CD4-positive, alpha-beta T cell (primary cell): ENCODE results near the gene DEFB119. TPM values are rescaled to one million over a fixed set of nuclear protein-coding genes. Genes with fewer than 3 reads are reported as not detected.

Source experiments
- ATAC-seq: fragments of 200-7000 bp; cut with Tn5 transposase; one replicate; pipeline ENCODE4 v1.10.0; 2022; ENCODE audit warnings: mild to moderate bottlenecking; ENCODE audit not compliant: poor library complexity
- CTCF ChIA-PET: fragments of 350-600 bp; sonication (Branson Sonifier 250); formaldehyde crosslinking; loops from one replicate; lab custom pipeline; 2021; ENCODE audit warnings: antibody characterized with exemption, inconsistent platforms; lab: Charles Lee
- POLR2A ChIA-PET: fragments of 350-600 bp; sonication (Branson Sonifier 250); formaldehyde crosslinking; loops from one replicate; lab custom pipeline; 2021; ENCODE audit warnings: antibody characterized with exemption, inconsistent platforms; lab: Charles Lee
- DNase-seq, 14 experiments: peaks; one replicate each; pipeline ENCODE4 v3.0.0-alpha.2; 2013 to 2020; ENCODE audit warnings: mixed read lengths in 2 of 14
- H3K27ac ChIP-seq, 2 donors: one replicate each; pipeline versions ENCODE4 v1.5.1 to v1.7.0; 2013; ENCODE audit warnings: low read length in 2 of 2, low read depth in 1 of 2, mild to moderate bottlenecking in 1 of 2
- H3K27me3 ChIP-seq, 2 experiments: 1 replicate in 1 of 2; 2 replicates in 1 of 2; pipeline versions ENCODE4 v1.6.1 to v1.7.0; 2013; ENCODE audit warnings: low read length in 2 of 2, control low read depth in 1 of 2, mild to moderate bottlenecking in 1 of 2, moderate library complexity in 1 of 2; ENCODE audit not compliant: insufficient read depth in 2 of 2, control insufficient read depth in 1 of 2
- H3K36me3 ChIP-seq: one replicate; pipeline ENCODE4 v1.6.1; 2013; ENCODE audit warnings: low read length, control low read depth; ENCODE audit not compliant: insufficient read depth
- H3K4me1 ChIP-seq: one replicate; pipeline ENCODE4 v1.6.1; 2013; ENCODE audit warnings: low read length, control low read depth; ENCODE audit not compliant: insufficient read depth
- H3K4me3 ChIP-seq: one replicate; pipeline ENCODE4 v1.5.1; 2013; ENCODE audit warnings: mild to moderate bottlenecking, low read length, moderate library complexity
- H3K9me3 ChIP-seq, 2 experiments: 1 replicate in 1 of 2; 2 replicates in 1 of 2; pipeline versions ENCODE4 v1.6.1 to v1.7.0; 2013; ENCODE audit warnings: low read length in 2 of 2, mild to moderate bottlenecking in 2 of 2, control low read depth in 1 of 2, moderate library complexity in 1 of 2; ENCODE audit not compliant: control insufficient read depth in 1 of 2, insufficient read depth in 1 of 2
- H3K27ac Mint-ChIP-seq: one replicate; pipeline ENCODE4 v1.8.0; 2020; ENCODE audit warnings: mixed read lengths
- H3K27me3 Mint-ChIP-seq: one replicate; pipeline ENCODE4 v1.8.0; 2021; ENCODE audit warnings: mixed read lengths
- H3K36me3 Mint-ChIP-seq: one replicate; pipeline ENCODE4 v1.8.0; 2021; ENCODE audit warnings: low read depth, mixed read lengths
- H3K4me1 Mint-ChIP-seq: one replicate; pipeline ENCODE4 v1.8.0; 2021; ENCODE audit warnings: low read depth, mixed read lengths
- H3K4me3 Mint-ChIP-seq: one replicate; pipeline ENCODE4 v1.8.0; 2020; ENCODE audit warnings: mild to moderate bottlenecking, mixed read lengths
- H3K9me3 Mint-ChIP-seq: one replicate; pipeline ENCODE4 v1.8.0; 2020; ENCODE audit warnings: mixed read lengths
- CTCF ChIP-seq: fragments of 200-600 bp; IDR thresholded peaks from one replicate; pipeline ENCODE4 v1.8.0; 2022; ENCODE audit warnings: antibody characterized with exemption, mild to moderate bottlenecking
- intact Hi-C, 2 experiments: fragments of 100-400 bp; cut with DNase I in 1 of 2; cut with micrococcal nuclease in 1 of 2; formaldehyde crosslinking; loops; one replicate each; pipeline versions ENCODE4 v1.15.1 to v1.9.0; 2023 to 2025; cut with DNase I, micrococcal nuclease
- total RNA-seq, 174 experiments: library from RNA in 2 of 174; stranded (reverse) in 2 of 174; gene quantifications; one replicate each; pipeline ENCODE4 v1.2.3 and lab custom pipeline; 2021 to 2026

DEFB119 gene
- total RNA-seq, 2 experiments from 2014 or later, result not detected

GRCh38 chr20:31355981-31356380 is 34.4 kb downstream of the DEFB119 start:
- CTCF ChIA-PET, result no interaction called here
- H3K4me1 ChIP-seq, result no peaks in the 10 kb centered on the region
- no peak overlapping the region for H3K4me3 Mint-ChIP-seq
- no peak overlapping the region for H3K4me3 ChIP-seq
- H3K36me3 ChIP-seq, result no peaks in the 10 kb centered on the region
- no peak for DNase-seq
- H3K4me1 Mint-ChIP-seq, result no peaks in the 10 kb centered on the region
- no peak for TF ChIP-seq CTCF
- H3K27ac ChIP-seq, result no peak overlapping the region
- H3K36me3 Mint-ChIP-seq, result no peaks in the 10 kb centered on the region
- H3K27me3 ChIP-seq, result no peaks in the 10 kb centered on the region
- H3K27me3 Mint-ChIP-seq, result peaks cover 8% of the 10 kb centered on the region
- H3K9me3 ChIP-seq, result no peaks in the 10 kb centered on the region
- no peak for ATAC-seq
- no peak overlapping the region for H3K27ac Mint-ChIP-seq
- intact Hi-C loops, result no loop called here
- POLR2A ChIA-PET, result no interaction called here
- peaks cover 2% of the 10 kb centered on the region for H3K9me3 Mint-ChIP-seq

- Histone ChIP-seq H3K27ac (no peak overlapping the region), H3K9me3 (no peaks in the 10 kb centered on the region), H3K27me3 (no peaks in the 10 kb centered on the region), H3K4me3 (no peak overlapping the region), H3K36me3 (no peaks in the 10 kb centered on the region), H3K4me1 (no peaks in the 10 kb centered on the region)
- intact Hi-C loops, result no loop called here
- Mint-ChIP-seq H3K27me3 (no peaks in the 10 kb centered on the region), H3K9me3 (peaks cover 5% of the 10 kb centered on the region), H3K27ac (no peak overlapping the region), H3K36me3 (no peaks in the 10 kb centered on the region), H3K4me1 (no peaks in the 10 kb centered on the region), H3K4me3 (no peak overlapping the region)
- CTCF ChIA-PET, result no interaction called here
- ATAC-seq (no peak), DNase-seq (no peak)
- POLR2A ChIA-PET, result no interaction called here
- no peak for TF ChIP-seq CTCF
These were observed 48.9 kb downstream of the DEFB119 start for GRCh38 chr20:31341470-31341869.

GRCh38 chr20:31330893-31331292 is 59.5 kb downstream of the DEFB119 start:
- POLR2A ChIA-PET, result no interaction called here
- Mint-ChIP-seq H3K4me1 (no peaks in the 10 kb centered on the region), H3K4me3 (no peak overlapping the region), H3K27ac (no peak overlapping the region), H3K9me3 (peaks cover 9% of the 10 kb centered on the region), H3K36me3 (no peaks in the 10 kb centered on the region), H3K27me3 (no peaks in the 10 kb centered on the region)
- Histone ChIP-seq H3K27me3 (peaks cover 0 to 2% of the 10 kb centered on the region in 2 experiments), H3K27ac (no peak overlapping the region), H3K36me3 (no peaks in the 10 kb centered on the region), H3K9me3 (peaks cover 0 to 4% of the 10 kb centered on the region in 2 experiments), H3K4me1 (no peaks in the 10 kb centered on the region), H3K4me3 (no peak overlapping the region)
- CTCF ChIA-PET, result no interaction called here
- DNase-seq (no peak), ATAC-seq (no peak)
- intact Hi-C loops, result no loop called here
- no peak for TF ChIP-seq CTCF

Other genes starting within 250 kb of the DEFB119 start
- not detected for gene DEFB115, start 132.9 kb downstream of the DEFB119 start, total RNA-seq
- gene DEFB116, start 82.0 kb downstream of the DEFB119 start, total RNA-seq, result not detected
- not detected for gene DEFB118, start 22.0 kb downstream of the DEFB119 start, total RNA-seq
- not detected for gene DEFB121, start 15.6 kb upstream of the DEFB119 start, total RNA-seq
- not detected for gene DEFB123, start 50.0 kb upstream of the DEFB119 start, total RNA-seq
- gene DEFB124, start 84.5 kb upstream of the DEFB119 start, total RNA-seq, result not detected
- gene REM1, start 84.7 kb upstream of the DEFB119 start, total RNA-seq, result not detected
- gene HM13, start 123.9 kb upstream of the DEFB119 start, total RNA-seq, result 100 to 1,000 TPM in 1 of 2 experiments, 10 to 100 TPM in 1; 97.8 to 113 TPM
- gene ID1, start 214.7 kb upstream of the DEFB119 start, total RNA-seq, result 10 to 100 TPM; 22.8 to 24.2 TPM
- not detected for gene COX4I2, start 247.3 kb upstream of the DEFB119 start, total RNA-seq